MCF 10A (cell line): ENCODE measurements around the gene TFRC. TPM values are rescaled to one million over a fixed set of nuclear protein-coding genes. Genes with fewer than 3 reads are reported as not detected.

Source experiments
- BruUV-seq: library from RNA; stranded (reverse); fragments of 400-500 nt; replicated peaks from 2 replicates; lab custom pipeline; 2021; lab: Mats Ljungman, UMichigan
- CTCF ChIA-PET: fragments of 300-600 bp; sonication (Branson Sonifier 250); formaldehyde crosslinking; extraction: SDS; loops from one replicate; lab custom pipeline; 2021; ENCODE audit warnings: antibody characterized with exemption, inconsistent platforms; lab: Yijun Ruan, JAX
- POLR2A ChIA-PET: fragments of 300-600, 350-650 bp; sonication (Branson Sonifier 250); formaldehyde crosslinking; extraction: SDS; loops from one replicate; lab custom pipeline; 2020; ENCODE audit warnings: antibody characterized with exemption, inconsistent platforms; lab: Yijun Ruan, JAX
- DNase-seq: peaks from one replicate; pipeline ENCODE4 v3.0.0-alpha.2; 2018; ENCODE audit not compliant: unreplicated experiment
- H3K27ac Mint-ChIP-seq: one replicate; pipeline ENCODE4 v1.8.0; 2022; ENCODE audit warnings: mild to moderate bottlenecking, low read depth, mixed read lengths; ENCODE audit not compliant: unreplicated experiment
- H3K27me3 Mint-ChIP-seq: one replicate; pipeline ENCODE4 v1.8.0; 2022; ENCODE audit warnings: mixed read lengths; ENCODE audit not compliant: insufficient read depth, unreplicated experiment
- H3K36me3 Mint-ChIP-seq: one replicate; pipeline ENCODE4 v1.8.0; 2022; ENCODE audit warnings: mild to moderate bottlenecking, moderate library complexity, mixed read lengths; ENCODE audit not compliant: insufficient read depth, unreplicated experiment
- H3K4me1 Mint-ChIP-seq: one replicate; pipeline ENCODE4 v1.8.0; 2022; ENCODE audit warnings: mixed read lengths; ENCODE audit not compliant: insufficient read depth, unreplicated experiment
- H3K4me3 Mint-ChIP-seq: one replicate; pipeline ENCODE4 v1.8.0; 2022; ENCODE audit warnings: mild to moderate bottlenecking, moderate library complexity, mixed read lengths; ENCODE audit not compliant: unreplicated experiment
- H3K9me3 Mint-ChIP-seq: one replicate; pipeline ENCODE4 v1.8.0; 2022; ENCODE audit warnings: mixed read lengths; ENCODE audit not compliant: unreplicated experiment
- intact Hi-C: fragments of 100-400 bp; cut with micrococcal nuclease; formaldehyde crosslinking; loops from 2 replicates; pipeline ENCODE4 v1.14.1; 2022
- total RNA-seq: library from RNA; stranded (reverse); gene quantifications from 2 replicates; pipeline ENCODE4 v1.2.3, GENCODE V29; 2022
- TF ChIP-seq, protein P1 (sequence below): fragments of 200-600 bp; IDR thresholded peaks from one replicate; pipeline ENCODE4 v1.8.0; 2022; ENCODE audit warnings: antibody characterized with exemption, mild to moderate bottlenecking; ENCODE audit not compliant: unreplicated experiment

TFRC gene
- total RNA-seq, 1 experiment from 2014 or later, result 72.9 TPM

DNA sequence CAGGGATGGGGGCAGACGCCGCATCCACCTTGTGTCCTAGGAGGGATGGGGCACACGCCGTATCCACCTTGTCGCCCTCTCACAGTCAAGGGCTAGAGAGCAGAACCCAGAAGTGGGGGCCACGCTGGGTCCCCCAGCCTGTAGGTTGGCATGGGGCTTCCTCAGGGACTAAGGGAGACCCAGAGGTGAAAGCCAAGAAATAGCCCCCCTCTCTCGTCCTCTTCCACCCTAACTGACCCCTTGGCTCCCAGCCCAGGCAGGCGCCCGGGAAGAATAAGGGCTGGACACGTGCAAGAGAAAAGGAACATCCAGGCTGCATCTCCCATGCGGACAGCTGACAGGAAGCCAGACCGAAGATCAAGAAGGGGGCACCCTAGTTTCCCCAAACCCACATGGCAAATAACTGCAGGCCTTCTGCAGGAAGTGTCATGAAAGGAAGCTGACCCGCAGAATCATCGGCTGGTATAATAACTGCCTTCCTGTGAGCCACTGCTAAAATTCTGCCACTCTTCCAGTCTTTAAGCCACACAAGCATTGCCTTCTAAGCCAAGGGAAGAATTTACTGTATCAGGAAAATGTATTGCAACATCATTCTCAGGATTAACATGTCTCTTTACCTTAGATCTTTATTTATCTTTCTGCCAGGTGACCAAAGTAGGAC lies 38.5 kb upstream of the TFRC start:
- Mint-ChIP-seq H3K27ac (no peak overlapping the region), H3K36me3 (no peaks in the 10 kb centered on the region), H3K9me3 (no peaks in the 10 kb centered on the region), H3K4me1 (no peaks in the 10 kb centered on the region), H3K4me3 (no peak overlapping the region), H3K27me3 (no peaks in the 10 kb centered on the region)
- no TSS peak for BruUV-seq
- ChIA-PET CTCF (interaction anchor here (0.6 kb wide), 1 partner anchor 12 kb away, joined by 3 read pairs; no protein-coding TSS in a partner anchor), POLR2A (interaction anchor here (1.7 kb wide), 1 partner anchor 8 kb away, joined by 5 read pairs; no protein-coding TSS in a partner anchor)
- intact Hi-C loops, result no loop called here
- TF ChIP-seq, protein P1, sequence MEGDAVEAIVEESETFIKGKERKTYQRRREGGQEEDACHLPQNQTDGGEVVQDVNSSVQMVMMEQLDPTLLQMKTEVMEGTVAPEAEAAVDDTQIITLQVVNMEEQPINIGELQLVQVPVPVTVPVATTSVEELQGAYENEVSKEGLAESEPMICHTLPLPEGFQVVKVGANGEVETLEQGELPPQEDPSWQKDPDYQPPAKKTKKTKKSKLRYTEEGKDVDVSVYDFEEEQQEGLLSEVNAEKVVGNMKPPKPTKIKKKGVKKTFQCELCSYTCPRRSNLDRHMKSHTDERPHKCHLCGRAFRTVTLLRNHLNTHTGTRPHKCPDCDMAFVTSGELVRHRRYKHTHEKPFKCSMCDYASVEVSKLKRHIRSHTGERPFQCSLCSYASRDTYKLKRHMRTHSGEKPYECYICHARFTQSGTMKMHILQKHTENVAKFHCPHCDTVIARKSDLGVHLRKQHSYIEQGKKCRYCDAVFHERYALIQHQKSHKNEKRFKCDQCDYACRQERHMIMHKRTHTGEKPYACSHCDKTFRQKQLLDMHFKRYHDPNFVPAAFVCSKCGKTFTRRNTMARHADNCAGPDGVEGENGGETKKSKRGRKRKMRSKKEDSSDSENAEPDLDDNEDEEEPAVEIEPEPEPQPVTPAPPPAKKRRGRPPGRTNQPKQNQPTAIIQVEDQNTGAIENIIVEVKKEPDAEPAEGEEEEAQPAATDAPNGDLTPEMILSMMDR, result no peak
- no peak for DNase-seq

DNA sequence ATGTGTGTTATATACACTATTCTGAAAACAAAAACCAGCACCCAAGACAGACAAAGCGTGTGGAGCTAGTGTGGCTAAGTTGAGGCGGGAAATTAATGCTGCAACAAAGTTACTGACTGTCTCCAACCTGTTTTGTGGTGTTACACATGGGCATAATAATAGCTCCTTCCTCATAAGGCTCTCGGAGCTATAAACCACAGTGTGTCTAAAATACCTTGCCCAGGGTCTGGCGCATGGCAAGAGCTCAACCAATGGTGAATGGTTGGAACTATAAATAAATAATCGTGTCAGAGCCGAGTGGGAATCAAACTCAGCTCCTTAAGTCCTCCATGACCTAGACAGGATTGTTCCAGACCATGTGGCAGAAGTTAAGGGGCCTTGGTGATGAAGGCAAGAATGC lies 35.9 kb upstream of the TFRC start:
- TF ChIP-seq, protein P1, result no peak
- intact Hi-C loops, result no loop called here
- ChIA-PET POLR2A (interaction anchor here (1.5 kb wide), 1 partner anchor 18 kb away, joined by 7 read pairs; no protein-coding TSS in a partner anchor), CTCF (interaction anchor here (0.6 kb wide), 3 partner anchors 16 to 88 kb away, joined by 3 to 7 read pairs (median 3); no protein-coding TSS in a partner anchor)
- no peak for DNase-seq
- no peaks in the 10 kb centered on the region for H3K27me3 Mint-ChIP-seq
- H3K36me3 Mint-ChIP-seq, result no peaks in the 10 kb centered on the region
- no TSS peak for BruUV-seq
- no peak overlapping the region for H3K4me3 Mint-ChIP-seq
- H3K4me1 Mint-ChIP-seq, result no peaks in the 10 kb centered on the region
- H3K9me3 Mint-ChIP-seq, result no peaks in the 10 kb centered on the region
- H3K27ac Mint-ChIP-seq, result no peak overlapping the region

DNA sequence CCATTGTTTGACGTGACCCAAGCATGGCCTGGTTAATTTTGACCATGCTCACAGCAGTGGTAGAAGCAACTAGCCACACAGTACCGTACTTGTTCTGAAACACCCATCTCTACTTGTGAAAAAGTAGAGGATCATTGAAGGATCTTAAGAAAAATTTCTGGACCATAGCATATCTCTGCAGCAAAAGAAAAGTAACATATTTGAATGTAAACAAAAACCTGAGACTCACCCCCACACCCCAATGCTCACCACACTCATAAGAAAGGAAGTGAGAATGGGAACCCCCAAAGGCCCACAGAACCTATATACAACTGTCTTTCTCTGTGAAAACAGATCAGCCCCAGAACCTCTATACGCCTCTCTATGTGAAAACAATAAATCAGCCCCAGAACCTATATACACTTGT lies 33.8 kb upstream of the TFRC start:
- Mint-ChIP-seq H3K27ac (no peak overlapping the region), H3K9me3 (no peaks in the 10 kb centered on the region), H3K4me3 (no peak overlapping the region), H3K36me3 (no peaks in the 10 kb centered on the region), H3K4me1 (no peaks in the 10 kb centered on the region), H3K27me3 (no peaks in the 10 kb centered on the region)
- TF ChIP-seq, protein P1, result no peak
- BruUV-seq, result no TSS peak
- DNase-seq, result no peak
- POLR2A ChIA-PET, result no interaction called here
- intact Hi-C loops, result no loop called here
- CTCF ChIA-PET, result no interaction called here

DNA sequence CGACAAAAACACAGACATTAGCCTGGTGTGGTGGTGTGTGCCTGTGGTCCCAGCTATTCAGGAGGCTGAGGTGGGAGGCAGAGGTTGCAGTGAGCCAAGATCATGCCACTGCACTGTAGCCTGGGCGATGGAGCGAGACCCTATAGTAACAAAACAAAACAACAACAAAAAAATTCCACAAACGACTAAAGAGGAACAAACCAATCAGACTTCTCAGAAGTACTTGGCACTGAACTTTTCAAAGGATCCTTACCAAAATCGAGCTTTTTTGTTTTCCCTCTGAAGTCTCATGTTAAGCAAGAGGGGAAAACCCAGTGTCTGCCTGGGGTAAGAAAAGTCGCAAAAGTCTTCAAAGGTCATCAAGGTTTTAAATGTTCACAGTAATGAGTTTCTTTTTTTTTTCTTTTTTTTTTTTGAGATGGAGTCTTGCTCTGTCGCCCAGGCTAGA lies 30.1 kb upstream of the TFRC start:
- ChIA-PET POLR2A (interaction anchor here (1.9 kb wide), 1 partner anchor 24 kb away, joined by 6 read pairs; no protein-coding TSS in a partner anchor), CTCF (interaction anchor here (1.3 kb wide), 1 partner anchor 39 kb away, joined by 7 read pairs; no protein-coding TSS in a partner anchor)
- intact Hi-C loops, result no loop called here
- Mint-ChIP-seq H3K27me3 (no peaks in the 10 kb centered on the region), H3K36me3 (no peaks in the 10 kb centered on the region), H3K27ac (no peak overlapping the region), H3K9me3 (no peaks in the 10 kb centered on the region), H3K4me1 (peaks cover 9% of the 10 kb centered on the region), H3K4me3 (no peak overlapping the region)
- TF ChIP-seq, protein P1, result no peak
- DNase-seq, result peak; percentile 3
- no TSS peak for BruUV-seq
